ENCODE measurements around the gene VAMP1.
"Not testable (repeated sequence)": the region's sequence is repeated elsewhere in the genome, so short reads cannot be mapped to it uniquely, and the experiment has no call there.

VAMP1 gene

DNA sequence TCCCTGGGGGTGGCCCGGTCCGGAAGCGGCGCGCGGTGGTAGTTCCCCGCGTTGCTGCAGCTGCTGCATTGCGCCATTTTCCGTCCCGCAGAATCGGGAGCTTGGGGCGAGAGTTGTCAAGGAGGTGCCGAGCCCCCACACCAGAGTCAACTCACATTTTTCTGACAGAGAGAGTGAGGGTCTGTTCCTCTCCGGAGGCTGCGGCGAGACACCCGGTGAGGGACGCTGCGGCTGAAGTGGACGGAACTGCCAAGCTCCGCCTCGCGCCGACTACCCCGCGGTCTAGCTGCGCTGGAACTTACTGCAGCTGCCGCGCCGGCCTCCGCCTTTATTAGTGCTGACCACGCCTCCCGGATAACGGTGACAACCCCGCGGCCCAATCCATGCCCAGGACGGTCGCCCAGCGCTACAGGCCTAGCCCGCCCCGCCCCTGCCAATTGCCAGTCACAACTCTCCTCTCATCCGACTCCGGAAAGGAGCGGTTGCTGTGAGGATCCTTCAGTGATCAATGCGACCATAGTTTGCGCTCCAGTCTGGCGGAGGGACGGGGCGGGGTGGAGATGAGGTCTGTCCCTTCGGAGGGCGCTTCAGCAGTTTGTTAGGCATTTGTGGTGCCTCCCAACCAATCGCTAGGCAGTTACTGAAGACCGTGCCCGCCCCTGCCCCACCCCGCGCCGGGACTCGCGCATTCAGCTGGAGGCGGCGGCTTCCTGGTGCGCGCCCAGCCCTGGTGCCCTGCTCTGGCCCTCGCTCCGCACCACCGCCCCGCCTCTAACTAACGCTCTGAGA, at the start of gene VAMP1:
TSS of gene VAMP1 (minus strand) at position 303 of the 789 bp plus-strand sequence. CDS start at position 157, 146 bp downstream.
- DNase-seq: peak; percentile 97 to 98

DNA sequence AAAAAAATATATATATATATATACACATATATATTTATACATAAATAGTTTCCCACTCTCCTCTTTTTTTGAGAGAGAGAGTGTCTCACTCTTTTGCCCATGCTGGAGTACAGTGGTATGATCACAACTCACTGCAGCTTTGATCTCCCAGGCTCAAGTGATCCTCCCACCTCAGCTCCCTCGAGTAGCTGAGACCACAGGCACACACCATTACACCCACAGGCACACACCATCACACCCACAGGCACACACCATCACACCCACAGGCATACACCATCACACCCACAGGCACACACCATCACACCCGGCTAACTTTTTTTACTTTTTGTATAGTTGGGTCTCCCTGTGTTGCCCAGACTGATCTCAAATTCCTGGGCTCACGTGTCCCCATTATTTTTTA, 49.7 kb upstream of the VAMP1 start:
- DNase-seq: no peak

GRCh38 chr12:6508087-6508486, 37.6 kb upstream of the VAMP1 start:
- no peak for DNase-seq

GRCh38 chr12:6507102-6507998, 36.9 kb upstream of the VAMP1 start:
- DNase-seq: no peak

DNA sequence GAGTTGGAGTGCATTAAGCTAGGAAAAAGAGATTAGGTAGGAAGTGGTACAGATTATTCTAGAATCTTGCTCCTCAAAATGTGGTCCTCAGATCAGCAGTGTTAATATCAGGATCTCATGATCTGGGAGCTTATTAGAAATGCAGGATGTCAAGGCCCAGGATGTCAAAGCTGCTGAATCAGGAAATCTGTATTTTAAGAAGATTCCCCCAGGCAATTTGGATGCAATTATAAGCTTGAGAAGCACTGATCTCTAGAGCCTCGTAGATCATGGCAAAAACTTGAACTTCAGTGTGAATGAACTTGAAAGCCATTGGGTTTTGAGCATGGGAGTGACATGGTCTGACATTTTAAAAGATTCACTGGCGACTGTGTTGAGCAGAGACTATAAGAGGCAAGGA, 30.0 kb upstream of the VAMP1 start:
- DNase-seq: no peak

DNA sequence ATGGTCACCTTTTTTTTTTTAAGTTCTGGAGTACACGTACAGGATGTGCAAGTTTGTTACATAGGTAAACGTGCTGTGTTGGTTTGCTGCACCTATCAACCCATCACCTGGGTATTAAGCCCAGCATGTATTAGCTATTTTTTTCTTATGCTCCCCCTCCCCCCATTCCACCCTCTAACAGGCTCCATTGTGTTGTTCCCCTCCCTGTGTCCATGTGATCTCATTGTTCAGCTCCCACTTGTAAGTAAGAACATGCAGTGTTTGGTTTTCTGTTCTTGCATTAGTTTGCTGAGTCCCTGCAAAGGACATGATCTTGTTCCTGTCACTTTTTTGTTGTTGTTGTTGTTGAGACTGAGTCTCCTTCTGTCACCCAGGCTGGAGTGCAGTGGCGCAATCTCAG, 26.8 kb upstream of the VAMP1 start:
- DNase-seq: not testable (repeated sequence)

- DNase-seq: no peak
Measured at GRCh38 chr12:6494968-6495367, 24.5 kb upstream of the VAMP1 start.

DNA sequence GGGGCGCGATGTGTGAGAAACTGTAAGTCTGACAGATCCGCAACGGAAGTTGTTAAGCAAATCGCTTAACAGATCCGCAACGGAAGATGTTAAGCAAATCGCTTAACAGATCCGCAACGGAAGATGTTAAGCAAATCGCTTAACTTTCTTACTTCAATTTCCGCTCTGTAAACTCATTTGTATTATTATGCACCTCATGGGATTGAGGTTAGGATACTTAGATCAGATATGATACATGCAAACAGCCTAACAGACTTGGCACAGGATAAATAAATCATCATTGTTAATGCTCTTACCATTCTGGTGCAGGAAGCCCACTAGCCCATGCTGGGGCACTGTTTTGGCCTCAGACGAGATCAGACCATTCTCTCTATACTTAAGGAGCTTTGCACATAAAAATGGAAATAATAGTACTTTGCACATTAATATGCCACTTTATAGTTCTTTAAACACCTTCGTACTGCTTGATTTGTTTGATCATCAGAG, 23.8 kb upstream of the VAMP1 start:
- no peak for DNase-seq

GRCh38 chr12:6493497-6494257, 23.2 kb upstream of the VAMP1 start, which contains the start of gene NCAPD2:
Gene NCAPD2 (plus strand): TSS chr12:6494102. CDS start chr12:6495099, 997 bp downstream.
- peak; percentile 97 to 98 for DNase-seq

DNA sequence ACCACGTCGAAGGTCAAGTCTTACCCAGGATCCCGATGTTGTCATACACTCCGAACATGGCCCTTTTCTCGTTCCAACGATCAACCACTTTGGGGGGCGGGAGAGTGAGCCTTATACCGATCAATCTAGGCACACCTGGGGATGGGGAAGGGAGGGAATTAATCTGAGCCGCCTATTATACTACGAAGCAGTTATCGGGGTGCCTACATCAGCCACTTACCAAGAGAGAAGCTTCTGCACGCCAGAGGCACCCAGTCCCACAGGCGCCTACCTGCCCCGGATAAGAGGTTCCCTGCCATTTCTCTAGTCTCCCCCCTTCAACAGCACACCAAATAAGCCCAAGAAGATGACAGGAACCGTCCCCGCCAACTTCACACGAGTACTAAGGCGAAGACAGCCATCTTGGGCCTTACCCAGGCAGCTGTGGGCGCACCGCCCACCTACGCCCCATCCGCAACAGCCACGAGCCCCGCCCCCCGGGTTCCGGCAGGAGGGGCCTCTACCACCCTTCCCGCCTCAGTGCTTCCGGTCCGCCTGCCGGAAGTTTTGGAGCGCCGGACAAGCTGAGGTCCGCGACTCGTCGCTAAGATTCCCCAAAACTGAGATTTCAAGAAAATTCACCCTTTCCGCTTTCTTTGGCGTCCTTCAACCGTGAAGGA, 22.5 kb upstream of the VAMP1 start, which contains the start of gene MRPL51:
TSS of gene MRPL51 (minus strand) at position 425 of the 659 bp plus-strand sequence. CDS start at position 299, 126 bp downstream.
- DNase-seq: peak; percentile 95 to 96

DNA sequence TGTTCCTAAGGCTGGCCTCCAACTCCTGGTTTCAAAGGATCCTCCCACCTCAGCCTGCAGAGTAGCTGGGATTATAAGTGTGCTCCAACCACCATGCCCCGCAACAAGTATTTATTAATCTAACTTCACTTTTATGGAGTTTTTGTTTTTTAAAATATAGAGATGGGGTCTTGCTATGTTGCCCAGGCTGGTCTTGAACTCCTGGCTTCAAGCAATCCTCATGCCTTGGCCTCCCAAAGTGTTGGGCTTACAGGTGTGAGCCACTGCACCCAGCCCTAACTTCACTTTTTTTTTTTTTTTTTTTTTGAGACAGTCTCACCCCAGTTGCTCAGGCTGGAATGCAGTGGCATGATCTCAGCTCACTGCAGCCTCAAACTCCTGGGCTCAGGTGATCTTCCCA, 20.2 kb upstream of the VAMP1 start:
- DNase-seq: not testable (repeated sequence)

DNA sequence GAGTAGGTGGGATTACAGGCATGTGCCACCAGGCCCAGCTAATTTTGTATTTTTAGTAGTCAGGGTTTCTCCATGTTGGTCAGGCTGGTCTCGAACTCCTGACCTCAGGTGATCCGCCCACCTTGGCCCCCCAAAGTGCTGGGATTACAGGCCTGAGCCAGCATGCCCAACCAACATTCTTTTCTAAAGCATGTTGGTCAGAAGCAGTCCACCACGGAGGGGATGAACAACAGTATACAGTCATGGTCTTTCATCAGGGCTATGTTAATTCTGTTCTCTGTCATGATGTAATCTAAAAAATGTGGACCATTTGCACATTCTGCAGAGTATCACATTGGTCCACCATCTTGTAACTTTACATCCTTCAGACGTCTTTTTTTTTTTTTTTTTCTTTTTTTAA, 19.0 kb upstream of the VAMP1 start:
- DNase-seq: no peak

DNA sequence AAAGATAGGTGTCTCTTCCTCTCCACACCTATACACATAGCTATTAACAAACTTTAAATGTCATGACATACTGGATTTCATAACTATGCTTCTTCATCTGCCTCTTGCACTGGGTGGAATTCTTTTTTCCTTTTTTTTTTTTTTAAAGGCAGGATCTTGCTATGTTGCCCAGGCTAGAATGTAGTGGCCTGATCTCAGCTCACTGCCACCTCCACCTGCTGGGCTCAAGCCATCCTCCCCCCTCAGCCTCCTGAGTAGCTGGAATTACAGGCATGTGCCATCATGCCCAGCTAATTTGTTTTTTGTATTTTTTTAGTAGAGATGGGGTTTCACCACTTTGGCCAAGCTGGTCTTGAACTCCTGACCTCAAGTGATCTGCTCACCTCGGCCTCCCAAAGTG, 17.8 kb upstream of the VAMP1 start:
- no peak for DNase-seq

- DNase-seq: no peak
Measured at GRCh38 chr12:6478416-6478815, 7.9 kb upstream of the VAMP1 start.

- DNase-seq: not testable (repeated sequence)
Measured at GRCh38 chr12:6477601-6478377, 7.3 kb upstream of the VAMP1 start.

GRCh38 chr12:6476489-6476888, 6.0 kb upstream of the VAMP1 start:
- DNase-seq: no peak

DNA sequence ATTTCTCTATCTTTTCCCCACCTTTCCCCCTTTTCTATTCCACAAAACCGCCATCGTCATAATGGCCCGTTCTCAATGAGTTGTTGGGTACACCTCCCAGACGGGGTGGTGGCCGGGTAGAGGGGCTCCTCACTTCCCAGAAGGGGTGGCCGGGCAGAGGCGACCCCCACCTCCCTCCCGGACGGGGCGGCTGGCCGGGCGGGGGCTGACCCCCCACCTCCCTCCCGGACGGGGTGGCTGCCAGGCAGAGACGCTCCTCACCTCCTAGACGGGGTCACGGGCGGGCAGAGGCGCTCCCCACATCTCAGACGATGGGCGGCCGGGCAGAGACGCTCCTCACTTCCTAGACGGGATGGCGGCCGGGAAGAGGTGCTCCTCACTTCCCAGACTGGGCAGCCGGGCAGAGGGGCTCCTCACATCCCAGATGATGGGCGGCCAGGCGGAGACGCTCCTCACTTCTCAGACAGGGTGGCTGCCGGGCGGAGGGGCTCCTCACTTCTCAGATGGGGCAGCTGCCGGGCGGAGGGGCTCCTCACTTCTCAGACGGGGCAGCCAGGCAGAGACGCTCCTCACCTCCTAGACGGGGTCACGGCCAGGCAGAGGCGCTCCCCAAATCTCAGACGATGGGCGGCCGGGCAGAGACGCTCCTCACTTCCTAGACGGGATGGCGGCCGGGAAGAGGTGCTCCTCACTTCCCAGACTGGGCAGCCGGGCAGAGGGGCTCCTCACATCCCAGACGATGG, 4.9 kb upstream of the VAMP1 start:
- DNase-seq: not testable (repeated sequence)

- no peak for DNase-seq
Measured at GRCh38 chr12:6472491-6472890, 2.0 kb upstream of the VAMP1 start.

GRCh38 chr12:6471989-6472360, 1.5 kb upstream of the VAMP1 start:
- DNase-seq: no peak

GRCh38 chr12:6469609-6470374, 685 bp downstream of the VAMP1 start:
- DNase-seq: no peak
